ENCODE measurements around the gene LCK.
"Not testable (repeated sequence)": the region's sequence is repeated elsewhere in the genome, so short reads cannot be mapped to it uniquely, and the experiment has no call there.

The LCK gene

GRCh38 chr1:32275424-32275823, 24.4 kb downstream of the LCK start:
- no peak for DNase-seq

- no peak for DNase-seq
Observed at GRCh38 chr1:32276032-32276782, 25.1 kb downstream of the LCK start.

- not testable (repeated sequence) for DNase-seq
Observed at GRCh38 chr1:32284777-32285176, 33.7 kb downstream of the LCK start.

- DNase-seq, result no peak
Observed at GRCh38 chr1:32285658-32286057, 34.6 kb downstream of the LCK start.

- no peak for DNase-seq
Observed at GRCh38 chr1:32286763-32287162, 35.7 kb downstream of the LCK start.

- DNase-seq, result no peak
Observed at GRCh38 chr1:32289256-32289655, 38.2 kb downstream of the LCK start.

GRCh38 chr1:32291145-32291707, 40.2 kb downstream of the LCK start:
- DNase-seq, result peak; percentile 55

- DNase-seq, result peak; percentile 99
Observed at GRCh38 chr1:32291708-32292538, 40.9 kb downstream of the LCK start, which contains the start of gene HDAC1. Gene HDAC1, plus strand, starts transcription at chr1:32292083. Its CDS starts 87 bp downstream, at chr1:32292170.

GRCh38 chr1:32298211-32298610, 47.1 kb downstream of the LCK start:
- not testable (repeated sequence) for DNase-seq

GRCh38 chr1:32299327-32299726, 48.3 kb downstream of the LCK start:
- DNase-seq, result no peak

- no peak for DNase-seq
Observed at GRCh38 chr1:32303358-32303757, 52.3 kb downstream of the LCK start.

GRCh38 chr1:32303997-32304622, 53.0 kb downstream of the LCK start:
- no peak for DNase-seq

- no peak for DNase-seq
Observed at GRCh38 chr1:32305310-32305709, 54.2 kb downstream of the LCK start.

GRCh38 chr1:32307324-32307723, 56.3 kb downstream of the LCK start:
- no peak for DNase-seq

- no peak for DNase-seq
Observed at GRCh38 chr1:32309960-32310359, 58.9 kb downstream of the LCK start.

GRCh38 chr1:32311709-32312393, 60.8 kb downstream of the LCK start:
- DNase-seq, result no peak

- DNase-seq, result no peak
Observed at GRCh38 chr1:32316903-32317277, 65.8 kb downstream of the LCK start.

- DNase-seq, result no peak
Observed at GRCh38 chr1:32318127-32318869, 67.2 kb downstream of the LCK start.

- DNase-seq, result no peak
Observed at GRCh38 chr1:32321712-32322291, 70.7 kb downstream of the LCK start.

GRCh38 chr1:32327204-32327603, 76.1 kb downstream of the LCK start:
- no peak for DNase-seq

GRCh38 chr1:32329931-32330466, 78.9 kb downstream of the LCK start:
- DNase-seq, result no peak

Data from OCI-M1 (cell line).